Stimulated activated naive B cell treated with anti-CD40 and anti-IgM and Interleukin-4, amounts not matched to agents 10 μg/mL and 1 μg/mL and 100 μg/mL, for 72 hours (primary cell): ENCODE data around the gene THOC6.
A peak's percentile ranks its signal among the peaks of the same experiment; 100 is the strongest.

Source experiments
- ATAC-seq, 2 donors: fragments of 150-1000 bp; cut with Tn5 transposase; replicated peaks; 2 replicates each; pipeline ENCODE4 v1.10.0; 2021; ENCODE audit warnings: moderate library complexity in 1 of 2
- DNase-seq: peaks from one replicate; pipeline ENCODE4 v3.0.0; 2021
- H3K27ac Mint-ChIP-seq: one replicate; pipeline ENCODE4 v1.8.0; 2022; ENCODE audit warnings: mild to moderate bottlenecking, mixed read lengths
- H3K27me3 Mint-ChIP-seq, 2 donors: one replicate each; pipeline ENCODE4 v1.8.0; 2022; ENCODE audit warnings: mixed read lengths in 2 of 2
- H3K36me3 Mint-ChIP-seq, 2 donors: one replicate each; pipeline ENCODE4 v1.8.0; 2022; ENCODE audit warnings: mixed read lengths in 2 of 2, mild to moderate bottlenecking in 1 of 2
- H3K4me1 Mint-ChIP-seq, 2 donors: one replicate each; pipeline ENCODE4 v1.8.0; 2022; ENCODE audit warnings: mixed read lengths in 2 of 2, mild to moderate bottlenecking in 1 of 2
- H3K4me3 Mint-ChIP-seq, 2 donors: one replicate each; pipeline ENCODE4 v1.8.0; 2022; ENCODE audit warnings: mild to moderate bottlenecking in 2 of 2, mixed read lengths in 2 of 2, moderate library complexity in 1 of 2
- H3K9me3 Mint-ChIP-seq, 2 donors: one replicate each; pipeline ENCODE4 v1.8.0; 2022; ENCODE audit warnings: mixed read lengths in 2 of 2, mild to moderate bottlenecking in 1 of 2

Gene THOC6

DNA sequence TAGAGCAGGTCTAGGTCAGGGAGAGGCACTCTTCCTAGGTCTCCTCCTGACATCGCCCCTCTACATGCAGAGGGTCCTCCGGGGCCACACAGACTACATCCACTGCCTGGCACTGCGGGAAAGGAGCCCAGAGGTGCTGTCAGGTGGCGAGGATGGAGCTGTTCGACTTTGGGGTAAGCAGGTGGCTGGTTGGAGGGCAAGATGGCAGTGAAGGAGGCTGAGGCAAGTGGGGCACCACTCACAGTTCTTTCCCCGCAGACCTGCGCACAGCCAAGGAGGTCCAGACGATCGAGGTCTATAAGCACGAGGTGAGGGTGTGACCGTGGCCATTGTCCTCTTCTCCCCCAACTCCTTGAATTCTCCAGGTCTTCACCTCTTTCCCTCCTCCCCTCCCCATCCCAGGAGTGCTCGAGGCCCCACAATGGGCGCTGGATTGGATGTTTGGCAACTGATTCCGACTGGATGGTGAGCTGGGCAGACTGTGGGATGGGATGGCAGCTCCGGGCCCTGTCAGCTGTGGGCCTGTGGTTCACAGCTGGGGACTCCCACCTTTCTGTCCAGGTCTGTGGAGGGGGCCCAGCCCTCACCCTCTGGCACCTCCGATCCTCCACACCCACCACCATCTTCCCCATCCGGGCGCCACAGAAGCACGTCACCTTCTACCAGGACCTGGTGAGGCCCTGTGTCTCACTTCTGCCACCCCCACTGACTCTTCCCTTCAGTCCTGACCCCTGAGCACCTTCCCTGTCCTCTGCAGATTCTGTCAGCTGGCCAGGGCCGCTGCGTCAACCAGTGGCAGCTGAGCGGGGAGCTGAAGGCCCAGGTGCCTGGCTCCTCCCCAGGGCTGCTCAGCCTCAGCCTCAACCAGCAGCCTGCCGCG is 3.0 kb downstream of the THOC6 start:
- peaks cover 20 to 21% of the 10 kb centered on the region in 2 donors for H3K36me3 Mint-ChIP-seq
- H3K27ac Mint-ChIP-seq, result no peak overlapping the region
- peaks cover 33 to 39% of the 10 kb centered on the region in 2 donors for H3K27me3 Mint-ChIP-seq
- H3K9me3 Mint-ChIP-seq, result no peaks in the 10 kb centered on the region
- ATAC-seq, result no peak
- peaks cover 36 to 75% of the 10 kb centered on the region in 2 donors for H3K4me1 Mint-ChIP-seq
- H3K4me3 Mint-ChIP-seq, result no peak overlapping the region
- DNase-seq, result no peak

DNA sequence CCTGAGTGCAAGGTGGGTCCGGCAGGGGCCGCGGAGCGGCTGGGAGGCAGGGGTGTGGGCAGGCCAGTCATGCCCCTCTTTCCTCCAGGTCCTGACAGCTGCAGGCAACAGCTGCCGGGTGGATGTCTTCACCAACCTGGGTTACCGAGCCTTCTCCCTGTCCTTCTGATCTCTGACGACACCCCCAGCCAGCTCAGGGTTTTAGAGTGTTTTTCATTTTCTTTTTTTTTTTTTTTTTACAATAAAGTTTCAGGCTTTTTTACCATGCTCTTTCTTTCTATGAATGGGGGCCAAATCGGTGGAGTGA is 3.6 kb downstream of the THOC6 start:
- peaks cover 30 to 69% of the 10 kb centered on the region in 2 donors for H3K4me1 Mint-ChIP-seq
- no peak overlapping the region for H3K4me3 Mint-ChIP-seq
- peaks cover 37 to 45% of the 10 kb centered on the region in 2 donors for H3K27me3 Mint-ChIP-seq
- DNase-seq (no peak), ATAC-seq (no peak)
- H3K27ac Mint-ChIP-seq, result no peak overlapping the region
- H3K36me3 Mint-ChIP-seq, result peaks cover 20 to 21% of the 10 kb centered on the region in 2 donors
- no peaks in the 10 kb centered on the region for H3K9me3 Mint-ChIP-seq

DNA sequence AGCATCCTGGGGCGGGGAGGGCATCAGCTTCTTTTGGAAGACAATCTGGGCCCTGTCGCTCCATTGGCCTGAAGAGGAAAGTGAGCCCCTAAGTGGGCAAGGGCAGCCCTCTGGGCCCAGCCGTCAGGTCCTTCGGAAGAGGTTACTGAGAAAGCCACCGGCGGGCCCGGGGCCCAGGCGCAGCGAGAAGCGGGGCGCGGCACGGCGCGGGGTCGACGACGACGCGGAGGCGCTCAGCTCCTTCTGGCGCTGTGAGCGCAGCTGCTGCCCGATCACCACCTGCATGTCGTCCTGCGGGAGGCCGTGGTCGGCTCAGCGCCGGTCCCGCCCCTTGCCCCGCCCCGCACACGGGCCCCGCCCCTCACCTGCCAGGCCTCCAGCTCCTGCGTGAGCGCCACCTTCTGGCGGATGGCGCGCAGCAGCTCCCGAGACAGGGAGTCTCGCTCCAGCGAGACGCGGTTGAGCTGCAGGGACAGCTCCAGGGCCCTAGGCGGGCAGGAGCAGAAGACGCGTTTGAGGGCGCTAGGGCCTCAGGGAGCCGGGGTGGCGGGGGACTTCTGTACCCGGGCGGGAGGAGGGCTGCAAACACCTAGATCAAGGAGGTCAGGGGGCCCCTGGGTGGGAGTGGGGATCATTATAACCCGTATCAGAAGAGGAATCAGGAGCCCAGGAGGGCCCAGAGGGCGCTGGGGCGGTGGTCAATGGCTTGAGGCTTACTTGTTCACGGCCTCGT is 4.3 kb downstream of the THOC6 start:
- peaks cover 26 to 68% of the 10 kb centered on the region in 2 donors for H3K4me1 Mint-ChIP-seq
- DNase-seq, result peak; percentile 71
- peak overlapping the region; percentile 44 to 76 for H3K4me3 Mint-ChIP-seq
- H3K27ac Mint-ChIP-seq, result no peak overlapping the region
- H3K9me3 Mint-ChIP-seq, result no peaks in the 10 kb centered on the region
- H3K27me3 Mint-ChIP-seq, result peaks cover 44 to 52% of the 10 kb centered on the region in 2 donors
- ATAC-seq, result peak; percentile 30 to 44
- peaks cover 20 to 21% of the 10 kb centered on the region in 2 donors for H3K36me3 Mint-ChIP-seq

DNA sequence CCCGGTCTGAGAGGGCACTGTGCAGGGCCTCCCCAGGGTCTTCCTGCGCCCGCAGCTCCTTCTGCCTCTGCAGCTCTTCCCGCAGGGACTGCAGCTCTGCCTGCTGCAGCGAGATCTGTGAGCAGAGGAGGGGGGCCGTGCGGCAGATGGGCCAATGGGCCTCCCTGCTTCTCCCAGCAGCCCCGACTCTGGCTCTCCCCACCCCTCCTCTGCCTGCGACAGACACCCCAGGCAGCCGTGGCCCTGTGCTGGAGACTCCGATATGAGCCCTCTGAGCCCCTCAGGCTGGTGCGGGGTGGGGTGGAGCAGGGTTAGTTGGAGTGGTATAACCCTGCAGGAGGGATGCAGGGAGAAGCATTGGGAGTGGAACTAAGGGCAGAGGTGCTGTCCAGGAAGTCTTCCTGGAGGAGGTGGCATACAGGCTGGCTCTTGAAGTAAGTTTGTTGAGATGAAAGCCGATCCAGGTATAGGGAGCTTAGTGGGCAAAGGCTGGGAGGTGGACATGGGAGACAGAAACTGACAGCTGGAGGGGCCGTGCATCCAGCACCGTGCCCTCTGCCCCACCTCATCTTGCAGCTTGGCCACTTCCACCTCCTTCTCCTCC is 5.0 kb downstream of the THOC6 start:
- Mint-ChIP-seq H3K4me3 (peak overlapping the region in 1 of 2 donors; percentile 5), H3K9me3 (no peaks in the 10 kb centered on the region), H3K27me3 (peaks cover 51 to 58% of the 10 kb centered on the region in 2 donors), H3K36me3 (peaks cover 20 to 21% of the 10 kb centered on the region in 2 donors), H3K4me1 (peaks cover 23 to 61% of the 10 kb centered on the region in 2 donors), H3K27ac (no peak overlapping the region)
- no peak for ATAC-seq
- DNase-seq, result no peak

DNA sequence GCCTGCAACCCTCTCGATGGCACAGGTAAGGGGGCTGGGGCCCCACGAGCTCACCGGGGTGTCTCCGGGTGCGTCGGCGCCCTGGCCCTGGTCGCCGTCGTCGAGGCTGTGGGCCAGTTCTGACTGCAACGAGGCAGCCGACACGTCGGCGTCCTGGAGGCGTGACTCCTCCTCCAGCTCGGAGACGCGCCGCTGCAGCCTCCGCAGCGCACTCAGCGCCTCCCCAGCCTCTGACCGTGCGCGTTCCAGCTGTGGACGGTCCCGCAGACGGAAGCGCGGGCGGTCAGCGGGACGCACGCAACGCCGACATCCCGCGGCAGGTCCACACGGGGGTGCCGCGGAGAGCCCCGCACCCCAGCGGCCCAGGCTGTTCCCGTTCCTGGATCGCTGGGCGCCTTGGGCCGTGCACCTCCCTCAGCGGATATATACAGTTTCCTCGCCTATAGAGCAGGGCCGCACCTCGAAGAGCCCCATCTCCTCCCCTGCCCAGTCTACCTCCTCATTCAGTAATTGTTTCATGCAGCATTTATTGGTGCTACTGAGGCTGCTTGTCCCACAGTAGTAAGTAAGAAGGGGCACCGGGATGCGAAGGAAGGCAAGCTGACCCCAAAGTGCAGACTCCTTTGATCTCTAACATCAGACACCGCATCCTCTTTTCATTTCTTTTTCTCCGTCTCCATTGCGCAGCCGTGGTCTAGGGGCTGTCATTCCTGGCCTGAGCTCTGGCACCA is 5.8 kb downstream of the THOC6 start:
- Mint-ChIP-seq H3K27me3 (peaks cover 57 to 65% of the 10 kb centered on the region in 2 donors), H3K9me3 (no peaks in the 10 kb centered on the region), H3K36me3 (peaks cover 20 to 21% of the 10 kb centered on the region in 2 donors), H3K4me3 (peak overlapping the region; percentile 1 to 37), H3K27ac (no peak overlapping the region), H3K4me1 (peaks cover 20 to 56% of the 10 kb centered on the region in 2 donors)
- DNase-seq, result no peak
- ATAC-seq, result peak in 1 of 2 donors; percentile 34

DNA sequence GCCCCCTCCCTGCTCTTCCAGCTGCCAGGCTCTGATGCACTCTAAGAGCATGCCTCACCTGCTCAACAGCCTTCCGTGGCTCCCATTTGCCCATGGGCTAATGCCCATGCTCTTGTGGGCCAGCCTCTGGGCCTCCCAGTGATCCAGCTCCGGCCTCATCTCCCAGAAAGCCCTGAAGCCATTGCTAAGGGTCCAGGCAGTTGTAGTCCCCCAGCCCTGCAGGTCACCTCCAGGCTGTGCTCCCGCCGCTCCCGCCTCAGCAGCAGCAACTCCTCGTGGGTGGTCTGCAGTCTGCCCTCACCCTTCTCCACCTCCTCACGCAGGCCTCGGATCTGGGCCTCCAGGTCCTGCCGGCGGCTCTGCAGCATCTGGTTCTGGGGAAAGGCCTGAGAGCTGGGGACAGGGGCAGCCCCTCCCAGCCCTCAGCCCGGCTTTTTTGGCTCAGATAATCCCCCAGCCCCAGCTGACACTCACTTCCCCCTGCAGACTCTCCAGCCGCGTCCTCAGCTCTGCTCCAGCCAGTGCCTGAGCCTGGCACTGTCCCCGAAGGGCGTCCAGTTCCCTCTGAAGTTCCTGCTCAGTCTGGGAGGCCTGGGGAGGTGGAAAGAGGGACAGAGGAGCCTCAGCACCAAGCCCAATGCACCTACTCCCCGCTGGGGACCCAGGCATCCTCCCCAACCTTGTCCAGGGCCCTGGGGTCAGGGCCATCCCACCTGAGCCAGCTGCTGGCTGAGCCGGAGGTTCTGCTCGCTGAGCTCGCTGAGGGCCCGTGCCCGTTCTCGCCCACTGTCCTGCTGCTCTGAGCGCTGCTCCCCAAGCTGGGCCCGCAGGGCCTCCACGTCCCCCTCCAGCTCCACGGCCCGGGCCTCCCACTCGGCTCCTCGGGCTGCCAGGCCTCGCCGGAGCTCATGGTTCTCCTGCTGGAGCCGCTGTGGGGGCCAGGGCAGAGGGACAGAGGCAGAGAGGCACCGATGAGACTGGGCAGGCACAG is 6.7 kb downstream of the THOC6 start:
- H3K27ac Mint-ChIP-seq, result no peak overlapping the region

DNA sequence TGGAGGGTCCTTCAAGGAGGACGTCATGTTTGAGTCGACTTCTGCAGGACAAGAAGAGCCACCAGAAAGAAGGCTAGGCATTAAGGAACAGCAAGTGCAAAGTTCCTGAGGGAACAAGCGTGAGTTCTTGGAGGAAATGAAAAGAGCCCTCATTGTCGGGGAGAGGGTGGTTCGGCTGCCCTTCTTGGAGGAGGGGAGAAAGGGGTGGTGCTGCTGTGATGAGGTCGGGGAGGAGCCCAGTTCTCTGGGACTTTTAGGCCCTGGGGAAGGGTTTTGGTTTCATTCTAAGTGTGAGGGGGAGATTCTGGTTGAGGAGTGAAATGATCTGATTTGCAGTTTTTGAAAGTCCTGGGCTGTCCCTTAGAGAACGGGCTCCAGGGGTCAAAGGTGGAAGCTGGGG is 8.8 kb downstream of the THOC6 start:
- H3K4me3 Mint-ChIP-seq, result no peak overlapping the region
- peaks cover 23 to 52% of the 10 kb centered on the region in 2 donors for H3K4me1 Mint-ChIP-seq
- H3K36me3 Mint-ChIP-seq, result peaks cover 0 to 4% of the 10 kb centered on the region in 2 donors
- DNase-seq (no peak), ATAC-seq (peak in 1 of 2 donors; percentile 28)
- no peaks in the 10 kb centered on the region for H3K9me3 Mint-ChIP-seq
- peaks cover 76 to 89% of the 10 kb centered on the region in 2 donors for H3K27me3 Mint-ChIP-seq
- H3K27ac Mint-ChIP-seq, result no peak overlapping the region

More for the DNA sequence above, 6.7 kb downstream of the THOC6 start:
- Mint-ChIP-seq H3K36me3 (peaks cover 18 to 20% of the 10 kb centered on the region in 2 donors), H3K4me1 (peaks cover 18 to 52% of the 10 kb centered on the region in 2 donors), H3K4me3 (peak overlapping the region in 1 of 2 donors; percentile 1), H3K27me3 (peaks cover 65 to 74% of the 10 kb centered on the region in 2 donors), H3K9me3 (no peaks in the 10 kb centered on the region)
- ATAC-seq, result no peak
- no peak for DNase-seq

DNA sequence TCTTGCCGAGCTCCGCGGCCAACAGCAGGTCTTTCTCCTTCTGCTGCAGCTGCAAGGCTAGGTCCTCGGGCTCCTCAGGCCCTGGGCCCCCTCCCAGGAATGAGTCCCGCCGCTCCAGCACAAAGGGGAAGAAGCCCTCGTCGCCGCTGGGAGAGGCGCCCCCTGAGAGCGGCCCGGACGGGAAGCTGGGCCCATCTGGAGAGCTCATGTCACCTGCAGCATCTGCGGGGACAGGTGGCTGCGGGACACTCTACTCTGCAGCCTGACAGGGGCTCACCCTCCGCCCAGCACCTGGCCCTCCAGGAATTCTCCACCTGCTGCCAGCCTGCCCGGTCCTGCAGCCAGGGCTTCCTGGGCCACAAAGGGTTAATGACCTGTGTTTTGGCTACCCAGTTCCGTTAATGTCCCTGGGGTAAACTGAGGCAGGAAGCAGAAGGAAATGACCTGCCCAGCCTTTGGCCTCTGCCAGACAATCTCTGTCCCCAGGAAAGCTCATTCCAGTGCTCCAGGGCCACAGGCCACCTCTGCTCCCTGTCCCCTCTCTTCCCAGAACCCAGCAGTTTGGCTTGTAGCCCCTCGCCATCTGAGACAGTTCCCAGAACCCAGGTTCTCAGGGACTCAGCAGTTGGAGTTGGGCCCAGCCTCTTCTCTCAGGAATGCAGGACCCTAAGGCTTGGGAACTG is 11.6 kb downstream of the THOC6 start:
- H3K27ac Mint-ChIP-seq, result no peak overlapping the region
- DNase-seq, result no peak

DNA sequence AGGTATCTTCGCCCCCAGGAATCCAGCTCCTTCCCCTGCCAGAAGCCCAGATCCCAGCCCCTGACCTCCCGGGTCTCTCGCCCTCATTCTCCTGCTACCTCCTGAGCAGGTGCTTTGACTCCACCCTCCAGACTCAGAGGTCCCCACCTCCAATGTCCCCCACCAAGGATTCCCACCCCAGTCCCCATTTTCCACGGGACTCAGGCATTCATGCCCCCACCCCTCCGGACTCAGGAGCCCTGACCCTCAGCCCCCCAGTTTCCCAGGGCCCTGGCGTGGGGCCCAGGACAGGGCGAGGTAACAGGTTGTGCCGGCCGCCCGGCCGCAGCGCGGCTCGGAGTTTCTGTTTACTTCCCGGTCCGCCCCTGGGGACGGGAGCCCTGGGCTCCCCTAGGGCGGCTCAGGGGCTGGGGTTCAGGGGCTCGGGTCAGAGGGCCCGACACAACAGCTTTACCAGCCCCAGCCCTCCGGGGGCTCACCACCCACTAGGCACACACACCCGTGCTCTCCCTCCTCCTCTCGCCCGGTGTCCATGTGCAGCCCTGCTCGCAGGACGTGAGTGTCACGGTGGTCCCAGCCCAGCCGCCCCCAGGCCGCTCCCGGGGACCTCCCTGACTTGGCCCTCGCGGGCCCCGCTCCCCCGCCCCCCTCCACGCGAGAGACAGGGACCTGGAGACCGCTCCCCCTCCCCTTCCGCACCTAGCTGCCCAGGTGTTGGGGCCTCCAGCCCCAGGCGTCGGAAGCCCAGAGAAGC is 12.3 kb downstream of the THOC6 start:
- H3K4me1 Mint-ChIP-seq, result peaks cover 11 to 21% of the 10 kb centered on the region in 2 donors
- H3K4me3 Mint-ChIP-seq, result peak overlapping the region; percentile 29 to 66
- DNase-seq (no peak), ATAC-seq (no peak)
- peaks cover 1 to 4% of the 10 kb centered on the region in 2 donors for H3K36me3 Mint-ChIP-seq
- H3K27me3 Mint-ChIP-seq, result peaks cover 74 to 91% of the 10 kb centered on the region in 2 donors
- no peaks in the 10 kb centered on the region for H3K9me3 Mint-ChIP-seq
- no peak overlapping the region for H3K27ac Mint-ChIP-seq

More for the DNA sequence above, 11.6 kb downstream of the THOC6 start:
- no peak for ATAC-seq
- Mint-ChIP-seq H3K36me3 (peaks cover 1 to 3% of the 10 kb centered on the region in 2 donors), H3K9me3 (no peaks in the 10 kb centered on the region), H3K4me1 (peaks cover 11 to 25% of the 10 kb centered on the region in 2 donors), H3K27me3 (peaks cover 79 to 91% of the 10 kb centered on the region in 2 donors), H3K4me3 (peak overlapping the region; percentile 29 to 66)

DNA sequence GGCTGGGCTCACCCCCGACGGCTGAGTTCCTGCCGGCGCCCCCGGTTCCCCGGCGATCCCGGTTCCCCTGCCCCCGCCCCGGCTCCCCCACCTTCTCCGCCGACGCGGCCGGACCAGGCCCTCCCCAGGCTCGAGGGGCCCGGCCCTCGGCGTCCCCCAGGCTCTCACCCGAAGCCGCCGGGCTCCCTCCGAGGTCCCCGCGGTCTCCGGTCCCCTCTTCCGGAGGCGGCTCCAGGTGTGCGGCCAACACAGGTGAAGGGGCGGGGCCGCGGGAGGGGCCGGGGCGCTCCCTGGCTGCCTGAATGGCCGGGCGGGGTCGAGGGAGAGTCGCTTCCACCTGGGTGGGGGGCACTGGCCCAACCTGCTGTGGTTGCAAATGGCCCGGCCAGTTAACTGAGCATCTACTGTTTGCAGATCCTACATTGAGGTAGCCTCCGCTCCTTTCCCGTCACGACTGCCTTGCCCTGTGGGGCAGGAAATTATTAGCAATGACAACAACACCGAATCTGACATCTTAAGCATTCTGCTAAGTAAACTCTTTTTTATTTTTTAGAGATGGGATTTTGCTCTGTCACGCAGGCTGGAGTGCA is 13.0 kb downstream of the THOC6 start, which contains the start of gene BICDL2:
Gene BICDL2 (minus strand): TSS at position 219 of the 590 bp plus-strand sequence. CDS start 1,448 bp downstream, outside the sequence.
- peaks cover 1 to 4% of the 10 kb centered on the region in 2 donors for H3K36me3 Mint-ChIP-seq
- no peaks in the 10 kb centered on the region for H3K9me3 Mint-ChIP-seq
- peaks cover 9 to 21% of the 10 kb centered on the region in 2 donors for H3K4me1 Mint-ChIP-seq
- ATAC-seq (no peak), DNase-seq (no peak)
- H3K27me3 Mint-ChIP-seq, result peaks cover 68 to 85% of the 10 kb centered on the region in 2 donors
- peak within 1 kb of the TSS; percentile 29 to 66 for H3K4me3 Mint-ChIP-seq
- H3K27ac Mint-ChIP-seq, result peak within 1 kb of the TSS; percentile 56

DNA sequence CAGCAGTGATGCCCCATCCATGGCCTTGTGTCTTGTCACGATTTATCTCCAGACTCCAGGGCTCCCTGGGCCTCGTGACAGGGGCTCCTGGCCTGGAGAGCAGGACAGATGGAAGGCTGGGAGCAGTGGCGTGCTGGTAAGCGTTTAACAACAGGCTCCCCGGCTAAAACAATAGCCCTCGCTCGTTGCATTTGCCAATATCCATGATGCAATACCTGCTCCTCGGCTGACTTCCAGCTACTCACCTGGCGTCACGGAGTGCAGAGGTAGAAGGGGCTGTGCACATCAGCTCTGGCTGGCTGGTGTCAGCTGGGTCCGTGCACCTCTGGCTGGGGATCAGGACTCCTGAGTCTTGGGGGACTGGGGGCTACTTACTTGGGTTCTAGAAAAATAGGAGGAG is 14.4 kb downstream of the THOC6 start:
- Mint-ChIP-seq H3K4me1 (peaks cover 6 to 14% of the 10 kb centered on the region in 2 donors), H3K36me3 (peaks cover 1 to 4% of the 10 kb centered on the region in 2 donors), H3K9me3 (no peaks in the 10 kb centered on the region), H3K4me3 (no peak overlapping the region), H3K27ac (no peak overlapping the region), H3K27me3 (peaks cover 64 to 77% of the 10 kb centered on the region in 2 donors)
- DNase-seq, result no peak
- ATAC-seq, result no peak
